ENCODE results near the gene HSPA6.
"Not testable (repeated sequence)": the region's sequence is repeated elsewhere in the genome, so short reads cannot be mapped to it uniquely, and the experiment has no call there.

HSPA6 gene
- total RNA-seq = 2.9 to 111 (median 10.6) reads per million in 9 experiments

DNA sequence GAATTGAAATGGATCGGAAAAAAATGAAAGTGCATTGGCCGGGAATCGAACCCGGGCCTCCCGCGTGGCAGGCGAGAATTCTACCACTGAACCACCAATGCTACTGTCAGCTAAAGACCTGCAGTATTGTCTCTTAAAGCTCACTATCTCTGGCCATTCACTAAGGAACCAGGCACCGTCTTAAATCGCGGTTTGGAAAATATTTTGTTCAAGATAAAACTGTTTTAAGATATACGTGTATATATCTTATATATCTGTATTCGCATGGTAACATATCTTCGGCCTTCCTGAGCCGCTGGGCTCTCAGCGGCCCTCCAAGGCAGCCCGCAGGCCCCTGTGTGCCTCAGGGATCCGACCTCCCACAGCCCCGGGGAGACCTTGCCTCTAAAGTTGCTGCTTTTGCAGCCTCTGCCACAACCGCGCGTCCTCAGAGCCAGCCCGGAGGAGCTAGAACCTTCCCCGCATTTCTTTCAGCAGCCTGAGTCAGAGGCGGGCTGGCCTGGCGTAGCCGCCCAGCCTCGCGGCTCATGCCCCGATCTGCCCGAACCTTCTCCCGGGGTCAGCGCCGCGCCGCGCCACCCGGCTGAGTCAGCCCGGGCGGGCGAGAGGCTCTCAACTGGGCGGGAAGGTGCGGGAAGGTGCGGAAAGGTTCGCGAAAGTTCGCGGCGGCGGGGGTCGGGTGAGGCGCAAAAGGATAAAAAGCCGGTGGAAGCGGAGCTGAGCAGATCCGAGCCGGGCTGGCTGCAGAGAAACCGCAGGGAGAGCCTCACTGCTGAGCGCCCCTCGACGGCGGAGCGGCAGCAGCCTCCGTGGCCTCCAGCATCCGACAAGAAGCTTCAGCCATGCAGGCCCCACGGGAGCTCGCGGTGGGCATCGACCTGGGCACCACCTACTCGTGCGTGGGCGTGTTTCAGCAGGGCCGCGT, at the start of gene HSPA6:
TSS of gene HSPA6 (plus strand) at position 724 of the 925 bp plus-strand sequence. CDS start at position 843, 119 bp downstream.
- Mint-ChIP-seq H3K27ac (peak within 1 kb of the TSS; percentile 99 to 100), H3K4me1 (ENCODE audit: low read depth in 2 of 2) (peaks cover 8 to 12% of the 10 kb centered on the region in 2 donors), H3K4me3 (peak within 1 kb of the TSS; percentile 87), H3K36me3 (ENCODE audit: insufficient read depth) (peaks cover 30% of the 10 kb centered on the region)
- H3K27me3 Mint-ChIP-seq, H3K9me3 Mint-ChIP-seq: not testable (repeated sequence)
- DNase-seq (peak; percentile 78 to 86 (median 82)), ATAC-seq (replicated peaks) (peak; percentile 67)

DNA sequence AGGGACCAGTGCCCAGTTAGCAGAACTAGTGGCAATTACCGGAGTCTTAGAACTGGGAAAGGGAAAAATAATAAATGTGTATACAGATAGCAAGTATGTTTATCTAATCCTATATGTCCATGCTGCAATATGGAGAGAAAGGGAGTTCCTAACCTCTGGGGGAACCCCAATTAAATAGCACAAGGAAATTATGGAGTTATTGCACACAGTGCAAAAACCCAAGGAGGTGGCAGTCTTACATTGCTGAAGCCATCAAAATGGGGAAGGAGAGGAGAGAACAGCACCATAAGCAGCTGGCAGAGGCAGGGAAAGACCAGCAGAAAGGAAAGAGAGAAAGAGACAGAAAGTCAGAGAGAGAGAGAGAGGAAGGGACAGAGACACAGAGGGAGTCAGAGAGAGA, 46.6 kb upstream of the HSPA6 start:
- not testable (repeated sequence) for ATAC-seq (replicated peaks); H3K4me3 Mint-ChIP-seq; DNase-seq; H3K4me1 Mint-ChIP-seq (ENCODE audit: low read depth in 2 of 2); H3K9me3 Mint-ChIP-seq; H3K36me3 Mint-ChIP-seq (ENCODE audit: insufficient read depth); H3K27ac Mint-ChIP-seq
- H3K27me3 Mint-ChIP-seq = peaks cover 23 to 36% of the 10 kb centered on the region in 2 donors

DNA sequence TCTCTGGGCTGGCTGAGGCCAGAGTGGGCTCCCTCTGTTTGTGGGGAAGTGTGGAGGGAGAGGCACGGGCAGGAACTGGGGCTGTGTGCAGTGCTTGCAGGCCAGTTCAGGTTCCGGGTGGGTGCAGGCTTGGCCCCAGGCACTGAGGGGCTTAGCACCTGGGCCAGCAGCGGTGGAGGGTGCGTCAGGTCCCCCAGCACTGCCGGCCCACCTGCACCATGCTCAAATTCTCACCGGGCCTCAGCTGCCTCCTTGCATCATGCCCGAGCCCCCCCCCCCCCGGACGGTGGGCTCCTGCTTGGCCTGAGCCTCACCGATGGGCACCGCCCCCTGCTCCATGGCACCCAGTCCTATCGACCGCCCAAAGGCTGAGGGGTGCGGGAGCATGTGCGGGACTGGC, 45.4 kb upstream of the HSPA6 start:
- no peak for ATAC-seq (replicated peaks)
- Mint-ChIP-seq H3K27ac (no peak overlapping the region), H3K4me3 (no peak overlapping the region), H3K4me1 (ENCODE audit: low read depth in 2 of 2) (no peaks in the 10 kb centered on the region), H3K9me3 (no peaks in the 10 kb centered on the region), H3K36me3 (ENCODE audit: insufficient read depth) (no peaks in the 10 kb centered on the region), H3K27me3 (peaks cover 10 to 24% of the 10 kb centered on the region in 2 donors)
- DNase-seq = no peak

DNA sequence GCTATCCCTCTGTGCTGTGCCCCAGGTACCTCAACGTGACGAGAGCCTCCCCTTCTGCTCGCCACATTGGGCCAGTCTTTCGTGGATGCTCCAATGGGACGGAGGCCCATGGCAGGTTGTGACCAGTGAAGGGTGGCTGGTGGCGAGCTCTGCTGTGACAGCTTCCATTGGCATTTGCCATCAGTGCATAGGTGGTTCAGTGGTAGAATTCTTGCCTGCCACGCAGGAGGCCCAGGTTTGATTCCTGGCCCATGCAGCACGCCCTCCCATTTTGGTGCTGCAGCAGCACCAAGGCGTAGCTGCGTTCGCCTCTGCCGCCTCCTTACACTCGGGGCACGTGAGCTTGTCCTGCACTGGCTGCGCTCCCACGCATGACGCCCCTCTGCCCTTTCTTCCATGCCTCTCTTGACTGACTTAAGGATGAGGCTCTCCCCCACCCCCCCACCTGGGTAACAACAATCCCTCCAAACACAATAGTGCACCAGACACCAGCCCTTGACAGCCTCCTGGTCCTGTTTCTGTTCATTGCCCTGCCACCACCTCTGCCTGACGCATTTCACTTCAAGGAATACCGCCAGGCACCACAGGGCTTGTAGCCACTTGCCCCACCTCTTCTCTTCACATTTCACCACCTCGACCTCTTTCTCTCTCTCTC, 43.8 kb upstream of the HSPA6 start:
- ATAC-seq (replicated peaks) (no peak), DNase-seq (no peak)
- no peaks in the 10 kb centered on the region for H3K4me1 Mint-ChIP-seq (ENCODE audit: low read depth in 2 of 2)
- H3K27me3 Mint-ChIP-seq = peaks cover 0 to 16% of the 10 kb centered on the region in 2 donors
- H3K9me3 Mint-ChIP-seq = no peaks in the 10 kb centered on the region
- H3K36me3 Mint-ChIP-seq (ENCODE audit: insufficient read depth) = no peaks in the 10 kb centered on the region
- no peak overlapping the region for H3K4me3 Mint-ChIP-seq
- H3K27ac Mint-ChIP-seq = no peak overlapping the region

DNA sequence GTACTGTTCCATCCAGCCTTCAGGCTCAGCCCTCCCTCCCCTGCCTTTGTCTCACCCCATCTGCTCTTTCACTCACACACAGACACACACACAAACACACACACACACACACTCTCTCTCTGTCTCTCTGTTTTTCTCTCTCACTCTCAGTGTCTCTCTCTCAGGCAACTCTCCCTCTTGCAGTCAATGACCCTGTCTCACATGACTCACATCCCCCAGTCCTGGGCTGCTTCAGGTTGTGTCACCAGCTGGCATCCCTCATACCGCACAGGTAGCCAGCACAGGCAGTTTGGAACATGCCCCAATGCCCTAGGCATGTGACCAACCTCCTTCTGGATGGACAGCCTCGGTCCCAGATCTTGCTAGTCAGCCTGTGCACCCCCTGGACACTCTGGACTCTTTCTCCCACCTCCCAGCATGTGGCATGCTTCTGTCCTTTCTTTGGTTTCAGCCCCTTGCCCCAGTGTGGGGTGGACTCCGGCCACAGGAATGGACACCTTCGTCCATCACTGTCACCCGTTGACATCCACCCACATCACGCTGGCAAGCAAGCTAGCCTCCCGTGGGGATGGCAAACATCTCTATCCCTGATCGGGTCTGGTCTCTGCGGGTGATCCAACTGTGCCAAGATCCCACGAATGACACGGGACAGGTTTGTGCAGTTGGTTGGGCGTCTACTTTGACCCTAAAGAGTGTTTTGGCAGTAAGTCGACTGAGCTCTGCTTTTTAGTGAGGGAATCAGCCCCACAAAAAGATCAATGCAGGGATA, 42.5 kb upstream of the HSPA6 start:
- no peak overlapping the region for H3K27ac Mint-ChIP-seq
- H3K4me1 Mint-ChIP-seq (ENCODE audit: low read depth in 2 of 2) = peaks cover 1 to 2% of the 10 kb centered on the region in 2 donors
- no peak for DNase-seq
- H3K36me3 Mint-ChIP-seq (ENCODE audit: insufficient read depth) = no peaks in the 10 kb centered on the region
- H3K27me3 Mint-ChIP-seq = peaks cover 0 to 16% of the 10 kb centered on the region in 2 donors
- no peaks in the 10 kb centered on the region for H3K9me3 Mint-ChIP-seq
- no peak overlapping the region for H3K4me3 Mint-ChIP-seq
- ATAC-seq (replicated peaks) = no peak

DNA sequence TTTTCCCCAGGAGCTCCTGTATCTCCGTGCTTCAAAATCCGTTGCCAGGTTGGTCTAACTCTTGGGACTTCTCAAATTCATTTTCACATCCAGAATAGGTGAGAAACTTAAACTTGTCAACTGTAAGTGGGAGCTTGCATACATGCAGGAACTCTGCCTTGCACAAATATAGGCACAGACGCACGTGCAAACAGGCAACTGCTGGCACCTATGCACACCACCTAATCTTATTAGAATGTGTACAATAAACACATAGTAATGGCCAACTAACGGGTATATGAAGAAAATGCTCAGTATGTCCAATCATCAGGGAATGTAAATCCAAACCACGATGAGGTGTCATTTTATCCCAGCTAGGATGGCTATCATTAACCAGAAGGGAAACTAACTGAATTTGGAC, 41.7 kb upstream of the HSPA6 start:
- no peaks in the 10 kb centered on the region for H3K9me3 Mint-ChIP-seq
- H3K27me3 Mint-ChIP-seq = peaks cover 0 to 15% of the 10 kb centered on the region in 2 donors
- H3K27ac Mint-ChIP-seq = no peak overlapping the region
- H3K36me3 Mint-ChIP-seq (ENCODE audit: insufficient read depth) = no peaks in the 10 kb centered on the region
- no peak for ATAC-seq (replicated peaks)
- no peak overlapping the region for H3K4me3 Mint-ChIP-seq
- peaks cover 6% of the 10 kb centered on the region in 2 donors for H3K4me1 Mint-ChIP-seq (ENCODE audit: low read depth in 2 of 2)
- no peak for DNase-seq

DNA sequence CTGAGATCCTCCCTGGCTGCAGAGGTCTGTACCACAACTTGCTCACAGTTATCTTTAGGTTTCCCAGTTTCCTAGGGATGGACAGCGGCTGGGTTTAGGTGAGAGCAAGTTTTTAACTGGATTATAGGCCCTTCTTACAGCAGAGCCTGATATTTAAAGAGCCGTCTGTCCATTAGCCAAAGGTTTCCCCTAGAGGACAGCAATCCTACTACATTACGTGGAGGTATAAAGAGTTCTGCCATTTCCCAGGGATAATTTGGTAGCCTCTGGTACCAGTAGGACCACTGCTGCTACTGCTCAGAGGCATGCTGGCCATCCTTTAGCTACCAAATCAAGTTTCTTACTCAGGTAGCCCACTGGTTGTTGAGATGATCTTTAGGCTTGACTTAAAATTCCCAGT, 41.0 kb upstream of the HSPA6 start:
- Mint-ChIP-seq H3K36me3 (ENCODE audit: insufficient read depth) (no peaks in the 10 kb centered on the region), H3K27me3 (peaks cover 3 to 8% of the 10 kb centered on the region in 2 donors), H3K4me3 (no peak overlapping the region), H3K9me3 (no peaks in the 10 kb centered on the region), H3K4me1 (ENCODE audit: low read depth in 2 of 2) (peaks cover 6% of the 10 kb centered on the region in 2 donors), H3K27ac (no peak overlapping the region)
- no peak for ATAC-seq (replicated peaks)
- DNase-seq = no peak

DNA sequence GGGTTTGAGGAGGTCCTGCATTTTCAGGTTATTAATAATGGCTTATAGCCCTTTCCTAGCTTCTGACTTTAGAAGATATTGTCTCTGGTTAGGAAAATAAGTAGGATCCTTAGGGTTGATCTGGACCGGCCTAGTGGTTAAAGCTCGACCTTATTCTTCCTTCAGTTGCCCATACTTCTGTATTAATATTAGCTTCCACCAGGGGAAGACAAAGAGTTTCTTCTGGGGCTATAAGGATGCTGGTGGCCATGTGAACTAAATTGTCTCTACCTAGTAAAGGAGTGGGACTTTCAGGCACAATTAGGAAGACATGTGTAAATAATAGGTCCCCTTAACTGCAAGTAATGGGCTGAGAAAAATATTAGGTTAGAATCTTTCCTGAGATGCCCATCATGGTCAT, 39.7 kb upstream of the HSPA6 start:
- DNase-seq (no peak), ATAC-seq (replicated peaks) (peak; percentile 36)
- H3K27me3 Mint-ChIP-seq = peaks cover 12 to 13% of the 10 kb centered on the region in 2 donors
- H3K27ac Mint-ChIP-seq = no peak overlapping the region
- no peak overlapping the region for H3K4me3 Mint-ChIP-seq
- no peaks in the 10 kb centered on the region for H3K36me3 Mint-ChIP-seq (ENCODE audit: insufficient read depth)
- peaks cover 6% of the 10 kb centered on the region in 2 donors for H3K4me1 Mint-ChIP-seq (ENCODE audit: low read depth in 2 of 2)
- H3K9me3 Mint-ChIP-seq = no peaks in the 10 kb centered on the region

DNA sequence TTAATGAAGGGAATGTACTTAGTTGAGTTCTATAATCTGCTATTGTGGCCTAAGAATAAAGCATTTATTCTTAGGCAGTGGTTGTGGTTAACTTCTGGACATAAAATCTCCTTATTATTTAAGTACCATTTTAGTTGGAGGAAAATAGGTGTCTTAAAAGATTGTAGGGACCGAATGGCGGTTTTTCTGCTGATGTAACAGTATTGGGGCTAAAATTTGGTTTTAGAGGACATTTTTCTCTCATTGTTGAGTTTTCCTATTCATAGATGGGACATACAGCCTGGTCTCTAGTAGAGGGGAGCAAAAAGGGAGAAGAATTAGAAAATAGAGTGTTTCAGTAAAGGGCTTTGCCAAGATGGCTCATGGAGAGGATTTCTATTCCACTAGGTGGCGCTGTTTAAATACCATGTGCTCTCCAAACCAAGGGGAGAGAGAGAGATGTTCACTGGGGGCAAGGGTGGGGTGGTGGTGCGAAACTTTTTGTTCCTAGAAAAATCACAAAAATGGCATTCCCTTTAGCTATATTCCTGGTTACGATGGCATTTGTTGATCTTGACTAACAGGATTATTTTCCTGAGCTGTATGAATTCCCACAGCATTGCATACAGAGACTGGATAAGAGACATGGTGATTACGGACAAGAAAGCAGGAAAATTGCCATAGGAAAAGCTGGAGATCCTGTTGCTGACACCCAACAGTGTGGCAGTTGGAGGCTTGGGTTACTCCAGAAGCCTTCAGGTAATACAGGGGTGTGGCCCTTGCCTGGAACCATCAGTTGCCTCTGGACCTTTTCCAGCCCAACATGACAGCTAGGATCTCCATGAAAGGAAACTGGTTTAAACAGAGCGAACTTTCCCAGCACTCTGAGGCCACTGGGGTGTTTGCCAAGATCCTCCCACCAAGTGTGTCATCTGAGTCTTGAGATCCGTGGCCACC, 37.3 kb upstream of the HSPA6 start:
- DNase-seq (peak; percentile 56 to 61 (median 60)), ATAC-seq (replicated peaks) (peak; percentile 81)
- no peaks in the 10 kb centered on the region for H3K36me3 Mint-ChIP-seq (ENCODE audit: insufficient read depth)
- peaks cover 15 to 31% of the 10 kb centered on the region in 2 donors for H3K27me3 Mint-ChIP-seq
- H3K4me3 Mint-ChIP-seq = no peak overlapping the region
- H3K9me3 Mint-ChIP-seq = no peaks in the 10 kb centered on the region
- no peak overlapping the region for H3K27ac Mint-ChIP-seq
- peaks cover 18 to 20% of the 10 kb centered on the region in 2 donors for H3K4me1 Mint-ChIP-seq (ENCODE audit: low read depth in 2 of 2)

DNA sequence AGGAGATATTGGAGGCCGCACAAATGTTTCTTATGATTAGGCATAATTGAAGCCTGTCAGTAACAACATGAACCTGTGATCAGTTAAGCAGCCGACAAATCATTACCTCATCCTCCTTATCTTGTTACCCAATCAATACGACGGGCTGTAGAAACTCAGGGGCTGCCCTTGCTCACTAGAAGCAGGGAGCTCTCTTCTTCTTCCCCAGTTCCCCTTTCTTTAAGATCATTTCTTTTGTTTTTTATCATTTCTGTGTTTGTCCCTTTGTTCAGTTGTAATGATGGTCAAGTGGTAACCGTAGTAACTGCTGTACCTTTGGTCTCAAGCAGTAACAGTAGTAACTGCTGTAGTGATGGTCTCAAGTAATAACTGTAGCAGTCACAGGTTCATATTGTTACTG, 32.9 kb upstream of the HSPA6 start:
- Mint-ChIP-seq H3K27ac (no peak overlapping the region), H3K27me3 (peaks cover 21 to 61% of the 10 kb centered on the region in 2 donors)
- peak; percentile 59 for ATAC-seq (replicated peaks)

DNA sequence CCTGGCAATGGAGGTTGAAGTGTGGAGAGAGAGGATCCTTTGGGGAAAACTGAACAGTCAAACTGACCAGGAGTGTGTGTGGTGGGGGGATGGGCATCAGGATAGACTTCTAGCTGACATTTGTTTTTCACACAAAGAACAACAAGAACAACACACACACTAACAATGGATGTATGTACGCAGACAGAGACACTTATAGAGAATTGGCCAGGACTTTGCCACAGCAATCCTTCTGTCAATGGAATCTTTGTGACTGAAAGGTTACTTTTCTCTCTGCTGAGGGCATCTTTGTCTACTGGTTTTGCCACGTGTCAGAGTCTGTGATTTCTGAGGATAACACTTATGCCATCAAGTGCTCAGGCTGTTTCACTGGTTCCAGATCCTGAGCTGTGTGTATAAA, 31.5 kb upstream of the HSPA6 start:
- H3K27ac Mint-ChIP-seq = no peak overlapping the region

More for the DNA sequence above, 32.9 kb upstream of the HSPA6 start:
- Mint-ChIP-seq H3K4me1 (ENCODE audit: low read depth in 2 of 2) (peaks cover 18 to 24% of the 10 kb centered on the region in 2 donors), H3K36me3 (ENCODE audit: insufficient read depth) (no peaks in the 10 kb centered on the region), H3K9me3 (no peaks in the 10 kb centered on the region), H3K4me3 (no peak overlapping the region)
- no peak for DNase-seq

DNA sequence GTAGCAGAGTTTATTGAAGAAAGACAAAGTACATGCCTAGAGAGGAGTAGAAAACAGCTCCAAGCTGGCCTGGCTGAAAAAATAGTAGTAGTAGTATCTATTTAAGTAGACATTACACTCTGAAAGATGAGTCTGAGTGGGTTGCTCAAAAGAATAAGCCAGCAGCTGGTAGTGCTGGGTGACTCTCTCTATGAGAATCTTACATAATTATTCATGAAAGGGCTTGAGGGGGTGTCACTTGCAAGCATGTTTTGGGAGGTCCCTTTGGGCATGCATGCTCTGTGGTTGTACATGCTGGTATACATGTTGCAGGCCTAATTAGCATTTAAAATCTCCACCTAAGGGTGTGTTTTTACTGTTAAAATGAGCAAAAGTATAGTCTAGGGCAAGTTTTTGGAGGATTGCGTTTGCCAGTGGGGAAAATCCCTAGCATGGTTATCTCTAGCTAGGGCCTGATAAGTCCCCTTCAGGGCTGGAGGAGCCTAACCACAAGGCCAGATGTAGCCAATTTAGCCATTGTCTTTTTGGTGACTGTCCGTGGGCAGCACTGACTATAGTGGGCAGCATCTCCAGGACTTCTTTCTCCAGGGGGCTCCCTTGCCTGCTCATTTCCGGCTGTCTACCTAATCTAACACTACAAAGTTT, 30.1 kb upstream of the HSPA6 start:
- Mint-ChIP-seq H3K4me3 (no peak overlapping the region), H3K9me3 (no peaks in the 10 kb centered on the region), H3K27me3 (peaks cover 22 to 70% of the 10 kb centered on the region in 2 donors), H3K36me3 (ENCODE audit: insufficient read depth) (no peaks in the 10 kb centered on the region), H3K27ac (no peak overlapping the region), H3K4me1 (ENCODE audit: low read depth in 2 of 2) (peaks cover 12 to 18% of the 10 kb centered on the region in 2 donors)
- DNase-seq = no peak
- no peak for ATAC-seq (replicated peaks)

More for the DNA sequence above, 31.5 kb upstream of the HSPA6 start:
- Mint-ChIP-seq H3K4me3 (no peak overlapping the region), H3K36me3 (ENCODE audit: insufficient read depth) (no peaks in the 10 kb centered on the region), H3K27me3 (peaks cover 27 to 73% of the 10 kb centered on the region in 2 donors), H3K4me1 (ENCODE audit: low read depth in 2 of 2) (peaks cover 12 to 18% of the 10 kb centered on the region in 2 donors), H3K9me3 (no peaks in the 10 kb centered on the region)
- ATAC-seq (replicated peaks) = no peak
- DNase-seq = no peak
